Measurements from ENCODE around the gene CTSD.

CTSD gene

GRCh38 chr11:1736447-1736992 lies 27.2 kb downstream of the CTSD start:
- no peak overlapping the region for H3K4me3 ChIP-seq (ENCODE audit: low read depth, low read length)
- in situ Hi-C loops (cut with HindIII; ENCODE audit: low sequenced_read_pairs) = loop anchor here (5.0 kb wide), 1 partner anchor 36 kb away; no protein-coding TSS in a partner anchor
- no peak for DNase-seq (ENCODE audit: low read depth)
- TF ChIP-seq CTCF (IDR thresholded peaks at IDR 0.05; ENCODE audit: low read depth, low read length, missing control alignments) = no peak

- in situ Hi-C loops (cut with HindIII; ENCODE audit: low sequenced_read_pairs) = loop anchor here (5.0 kb wide), 1 partner anchor 37 kb away; no protein-coding TSS in a partner anchor
- H3K4me3 ChIP-seq (ENCODE audit: low read depth, low read length) = no peak overlapping the region
- TF ChIP-seq CTCF (IDR thresholded peaks at IDR 0.05; ENCODE audit: low read depth, low read length, missing control alignments) = no peak
- no peak for DNase-seq (ENCODE audit: low read depth)
Observed at GRCh38 chr11:1735271-1735670, 28.5 kb downstream of the CTSD start.

- in situ Hi-C loops (cut with HindIII; ENCODE audit: low sequenced_read_pairs) = loop anchor here (5.0 kb wide), 1 partner anchor 38 kb away; no protein-coding TSS in a partner anchor
- no peak for DNase-seq (ENCODE audit: low read depth)
- TF ChIP-seq CTCF (IDR thresholded peaks at IDR 0.05; ENCODE audit: low read depth, low read length, missing control alignments) = no peak
- no peak overlapping the region for H3K4me3 ChIP-seq (ENCODE audit: low read depth, low read length)
Observed at GRCh38 chr11:1734641-1735081, 29.1 kb downstream of the CTSD start.

GRCh38 chr11:1733716-1734640 lies 29.7 kb downstream of the CTSD start:
- no peak overlapping the region for H3K4me3 ChIP-seq (ENCODE audit: low read depth, low read length)
- TF ChIP-seq CTCF (IDR thresholded peaks at IDR 0.05; ENCODE audit: low read depth, low read length, missing control alignments) = no peak
- in situ Hi-C loops (cut with HindIII; ENCODE audit: low sequenced_read_pairs) = no loop called here
- no peak for DNase-seq (ENCODE audit: low read depth)

- no peak overlapping the region for H3K4me3 ChIP-seq (ENCODE audit: low read depth, low read length)
- in situ Hi-C loops (cut with HindIII; ENCODE audit: low sequenced_read_pairs) = no loop called here
- no peak for TF ChIP-seq CTCF (IDR thresholded peaks at IDR 0.05; ENCODE audit: low read depth, low read length, missing control alignments)
- DNase-seq (ENCODE audit: low read depth) = no peak
Observed at GRCh38 chr11:1733009-1733715, 30.6 kb downstream of the CTSD start.

GRCh38 chr11:1732418-1733008 lies 31.2 kb downstream of the CTSD start:
- DNase-seq (ENCODE audit: low read depth) = no peak
- in situ Hi-C loops (cut with HindIII; ENCODE audit: low sequenced_read_pairs) = no loop called here
- H3K4me3 ChIP-seq (ENCODE audit: low read depth, low read length) = no peak overlapping the region
- TF ChIP-seq CTCF (IDR thresholded peaks at IDR 0.05; ENCODE audit: low read depth, low read length, missing control alignments) = no peak

Data from astrocyte of the cerebellum (primary cell).